Transverse colon (tissue), 3 donors: ENCODE data around the gene TMEM92.

Experiments
- CTCF ChIP-seq, 5 experiments: fragments of 200-600 bp in 3 of 5; fragments of 450-650 bp in 2 of 5; sonication (generic) in 3 of 5; IDR thresholded peaks; 1 replicate in 2 of 5; 2 replicates in 3 of 5; pipeline ENCODE4 v1.5.1; 2016 to 2017; ENCODE audit warnings: antibody characterized with exemption in 5 of 5, inconsistent platforms in 3 of 5, mild to moderate bottlenecking in 2 of 5, moderate library complexity in 1 of 5
- POLR2A ChIP-seq: fragments of 450-650 bp; IDR thresholded peaks from one replicate; pipeline ENCODE4 v1.6.1; 2016; ENCODE audit warnings: antibody characterized with exemption, mild to moderate bottlenecking, moderate library complexity

DNA sequence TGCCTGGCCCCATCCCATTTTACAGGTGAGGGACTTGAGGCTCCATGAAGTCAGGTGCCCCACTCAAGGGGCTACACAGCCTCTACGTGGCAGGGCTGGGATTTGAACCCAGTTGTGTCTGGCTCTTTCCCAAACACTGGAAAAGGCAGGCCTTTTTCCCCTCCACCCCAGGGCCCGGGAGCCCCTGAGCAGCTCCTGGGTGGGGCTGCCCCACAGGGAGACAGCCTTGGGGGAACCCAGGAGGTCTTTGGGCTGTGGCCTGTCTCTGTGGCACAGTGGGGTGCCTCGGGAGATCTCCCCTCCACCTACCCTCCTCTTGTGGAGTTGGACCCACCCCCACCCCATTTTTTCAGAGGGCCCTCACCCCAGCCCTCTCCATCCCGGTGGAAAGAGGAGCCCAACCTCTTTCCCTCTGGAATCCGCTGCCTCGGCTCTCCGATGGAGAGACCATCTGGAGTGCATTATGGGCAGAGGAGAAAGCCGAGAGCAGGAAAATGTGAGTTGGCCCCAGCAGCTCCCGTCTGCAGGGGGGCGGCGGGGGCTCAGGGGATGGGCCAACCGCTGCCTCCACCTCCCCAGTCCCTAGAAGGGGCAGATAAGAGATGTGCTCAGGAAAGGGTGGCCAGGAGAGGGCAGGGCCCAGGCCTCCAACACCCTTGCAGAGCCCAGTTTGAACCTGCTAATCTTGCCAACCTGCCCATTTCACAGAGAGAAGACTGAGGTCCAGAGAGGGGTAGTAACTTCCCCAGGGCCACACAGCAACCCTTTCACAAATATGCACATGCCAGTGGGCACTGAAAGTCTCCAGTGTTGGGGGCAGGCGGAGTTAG, 15.4 kb upstream of the TMEM92 start:
- TF ChIP-seq POLR2A = no peak
- no peak for TF ChIP-seq CTCF (IDR thresholded peaks at IDR 0.05)
